Measurements from ENCODE around the gene ADCY5. TPM values are rescaled to one million over a fixed set of nuclear protein-coding genes. Genes with fewer than 3 reads are reported as not detected.
A peak's percentile ranks its signal among the peaks of the same experiment; 100 is the strongest.

The ADCY5 gene
- total RNA-seq, 1 donor, result under 0.01 TPM

- DNase-seq (ENCODE audit: low read depth in 2 of 3, low spot score in 2 of 3), result no peak
Measured at GRCh38 chr3:123459862-123460261, 11.0 kb upstream of the ADCY5 start.

- no peak for DNase-seq (ENCODE audit: low read depth in 2 of 3, low spot score in 2 of 3)
Measured at GRCh38 chr3:123458255-123458654, 9.4 kb upstream of the ADCY5 start.

GRCh38 chr3:123457841-123458240 is 9.0 kb upstream of the ADCY5 start:
- no peak for DNase-seq (ENCODE audit: low read depth in 2 of 3, low spot score in 2 of 3)

- no peak for DNase-seq (ENCODE audit: low read depth in 2 of 3, low spot score in 2 of 3)
Measured at GRCh38 chr3:123453675-123454074, 4.8 kb upstream of the ADCY5 start.

GRCh38 chr3:123451186-123451585 is 2.3 kb upstream of the ADCY5 start:
- no peak for DNase-seq (ENCODE audit: low read depth in 2 of 3, low spot score in 2 of 3)

- DNase-seq (ENCODE audit: low read depth in 2 of 3, low spot score in 2 of 3), result no peak
Measured at GRCh38 chr3:123449997-123450604, 1.2 kb upstream of the ADCY5 start.

- peak in 1 of 3 donors; percentile 18 for DNase-seq (ENCODE audit: low read depth in 2 of 3, low spot score in 2 of 3)
Measured at GRCh38 chr3:123449102-123449996, 459 bp upstream of the ADCY5 start.

GRCh38 chr3:123447749-123448517 is 957 bp downstream of the ADCY5 start:
- DNase-seq (ENCODE audit: low read depth in 2 of 3, low spot score in 2 of 3), result peak in 2 of 3 donors; percentile 59 to 67

GRCh38 chr3:123447416-123447748 is 1.5 kb downstream of the ADCY5 start:
- no peak for DNase-seq (ENCODE audit: low read depth in 2 of 3, low spot score in 2 of 3)

- DNase-seq (ENCODE audit: low read depth in 2 of 3, low spot score in 2 of 3), result no peak
Measured at GRCh38 chr3:123446610-123447109, 2.2 kb downstream of the ADCY5 start.

GRCh38 chr3:123446210-123446609 is 2.7 kb downstream of the ADCY5 start:
- DNase-seq (ENCODE audit: low read depth in 2 of 3, low spot score in 2 of 3), result no peak

GRCh38 chr3:123445702-123446101 is 3.2 kb downstream of the ADCY5 start:
- DNase-seq (ENCODE audit: low read depth in 2 of 3, low spot score in 2 of 3), result no peak

GRCh38 chr3:123444744-123445143 is 4.1 kb downstream of the ADCY5 start:
- no peak for DNase-seq (ENCODE audit: low read depth in 2 of 3, low spot score in 2 of 3)

GRCh38 chr3:123444023-123444422 is 4.9 kb downstream of the ADCY5 start:
- DNase-seq (ENCODE audit: low read depth in 2 of 3, low spot score in 2 of 3), result no peak

- DNase-seq (ENCODE audit: low read depth in 2 of 3, low spot score in 2 of 3), result no peak
Measured at GRCh38 chr3:123442908-123443307, 6.0 kb downstream of the ADCY5 start.

- DNase-seq (ENCODE audit: low read depth in 2 of 3, low spot score in 2 of 3), result no peak
Measured at GRCh38 chr3:123442125-123442524, 6.8 kb downstream of the ADCY5 start.

GRCh38 chr3:123439806-123440580 is 8.9 kb downstream of the ADCY5 start:
- no peak for DNase-seq (ENCODE audit: low read depth in 2 of 3, low spot score in 2 of 3)

- no peak for DNase-seq (ENCODE audit: low read depth in 2 of 3, low spot score in 2 of 3)
Measured at GRCh38 chr3:123432832-123433523, 15.9 kb downstream of the ADCY5 start.

GRCh38 chr3:123431658-123432324 is 17.1 kb downstream of the ADCY5 start:
- DNase-seq (ENCODE audit: low read depth in 2 of 3, low spot score in 2 of 3), result no peak
